Activated gamma-delta T cell treated with anti-CD3 and anti-CD28 coated beads, Interleukin-2, amount 50 U/mL, for 16 hours (primary cell): ENCODE data around the gene LTBP4.

ENCODE experiments used
- DNase-seq: peaks from one replicate; pipeline ENCODE4 v3.0.0-alpha.2; 2020; ENCODE audit warnings: low read depth

LTBP4 gene

GRCh38 chr19:40663695-40664692 lies 62.8 kb downstream of the LTBP4 start:
- no peak for DNase-seq

DNA sequence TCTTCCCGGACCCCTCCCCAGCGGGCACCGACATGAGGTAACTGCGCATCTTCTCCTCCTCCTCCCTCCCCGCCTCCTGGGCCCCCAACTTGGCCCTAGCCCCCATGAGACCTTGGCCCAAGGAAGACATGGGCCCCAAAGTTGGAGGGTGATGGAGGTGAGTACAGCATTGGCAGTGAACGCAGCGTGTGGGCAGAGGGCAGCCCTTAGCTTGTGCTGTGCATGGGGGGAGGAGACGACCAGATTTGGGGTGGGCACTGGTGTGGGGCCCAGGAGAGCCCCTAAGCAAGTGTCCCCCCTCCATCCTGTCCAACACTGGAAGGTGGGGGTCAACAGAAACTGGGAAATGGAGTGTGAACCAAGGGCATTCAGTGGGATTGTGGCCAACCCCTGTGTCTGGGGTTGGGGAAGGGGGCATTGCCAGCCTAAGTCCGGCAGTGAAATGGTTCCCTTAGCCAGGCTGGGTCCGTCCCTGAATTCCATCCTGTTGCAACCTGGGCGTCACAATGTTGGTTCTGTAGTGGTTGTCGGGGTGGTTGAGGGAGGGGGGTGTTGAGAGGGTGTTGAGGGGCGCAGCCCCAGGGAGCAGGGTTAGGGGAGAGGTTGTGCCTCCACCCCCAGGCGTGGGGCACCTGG lies 65.8 kb downstream of the LTBP4 start:
- no peak for DNase-seq

GRCh38 chr19:40667602-40668001 lies 66.4 kb downstream of the LTBP4 start:
- DNase-seq: no peak

DNA sequence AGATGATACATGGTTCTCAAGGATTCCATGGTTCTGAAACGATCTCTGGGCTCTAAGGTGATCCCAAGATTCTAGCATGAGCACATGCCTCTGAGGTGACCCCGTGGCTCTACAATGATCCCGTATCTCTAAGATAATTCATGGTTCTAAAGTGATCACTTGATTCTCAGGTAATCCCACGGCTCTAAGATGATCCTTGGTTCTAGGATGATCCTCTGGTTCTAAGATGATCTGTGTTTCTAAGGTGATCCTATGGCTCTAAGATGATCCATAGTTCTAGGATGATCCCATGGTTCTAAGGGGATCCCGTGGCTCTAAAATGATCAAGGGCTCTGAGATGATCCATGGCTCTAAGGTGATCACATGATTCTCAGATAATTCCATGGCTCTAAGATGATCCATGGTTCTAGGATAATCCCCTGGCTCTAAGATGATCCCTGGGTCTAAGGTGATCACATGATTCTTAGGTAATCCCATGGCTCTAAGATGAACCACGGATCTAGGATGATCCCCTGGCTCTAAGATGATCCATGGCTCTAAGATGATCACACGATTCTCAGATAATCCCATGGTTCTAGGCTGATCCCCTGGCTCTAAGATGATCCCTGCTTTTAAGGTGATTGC lies 67.9 kb downstream of the LTBP4 start:
- DNase-seq: no peak

GRCh38 chr19:40671404-40671803 lies 70.2 kb downstream of the LTBP4 start:
- no peak for DNase-seq

GRCh38 chr19:40672038-40672437 lies 70.9 kb downstream of the LTBP4 start:
- no peak for DNase-seq

GRCh38 chr19:40672573-40673299 lies 71.6 kb downstream of the LTBP4 start:
- no peak for DNase-seq

DNA sequence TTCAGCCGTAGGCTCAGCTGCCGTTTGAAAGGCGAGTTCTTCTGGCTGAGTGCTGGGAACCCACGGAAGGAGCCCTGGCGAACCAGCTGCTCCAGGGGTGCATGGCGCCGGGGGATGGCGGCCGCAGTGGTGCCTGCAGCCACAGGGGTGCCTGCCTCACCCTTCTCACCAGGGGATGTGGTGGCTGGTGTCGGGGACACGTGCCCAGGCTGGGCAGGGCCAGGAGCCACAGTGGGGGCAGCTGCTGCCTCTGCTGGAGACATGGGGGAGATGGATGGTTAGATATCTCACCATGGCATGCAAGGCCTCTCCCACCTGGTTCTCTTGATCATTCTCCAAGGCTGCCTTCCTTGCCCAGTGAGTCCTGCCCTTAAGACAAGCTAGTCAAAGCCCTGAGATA lies 72.2 kb downstream of the LTBP4 start:
- DNase-seq: no peak

- no peak for DNase-seq
These were observed 73.1 kb downstream of the LTBP4 start for GRCh38 chr19:40674291-40674690.

DNA sequence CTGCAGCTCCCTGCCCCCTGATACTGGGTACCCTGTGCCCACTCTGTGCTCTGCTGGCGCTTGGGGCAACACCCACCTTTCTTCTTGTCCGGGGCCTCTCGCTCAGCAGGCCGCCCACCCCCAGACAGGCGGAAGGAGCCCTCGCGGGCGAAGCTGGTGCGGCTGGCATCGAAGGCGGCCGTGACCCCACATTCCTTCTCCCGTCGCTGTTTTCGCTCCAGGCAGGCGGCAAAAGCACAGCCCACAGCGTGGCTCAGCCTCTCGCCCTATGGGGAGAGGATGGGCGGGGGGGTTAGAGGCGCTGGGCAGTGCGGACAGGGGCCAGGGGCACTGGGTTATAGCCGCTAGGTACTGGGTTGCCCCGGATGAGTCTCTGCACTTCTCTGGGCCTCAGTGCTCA lies 76.0 kb downstream of the LTBP4 start:
- no peak for DNase-seq
